ENCODE data around the gene HADH. TPM values are rescaled to one million over a fixed set of nuclear protein-coding genes. Genes with fewer than 3 reads are reported as not detected.

HADH gene
- total RNA-seq, 1 donor from 2014 or later = 24.2 TPM

- Mint-ChIP-seq H3K4me3 (ENCODE audit: unreplicated experiment) (no peak overlapping the region), H3K27me3 (ENCODE audit: low read depth, unreplicated experiment) (no peaks in the 10 kb centered on the region), H3K4me1 (ENCODE audit: low read depth, unreplicated experiment) (peaks cover 7% of the 10 kb centered on the region), H3K36me3 (ENCODE audit: low read depth, unreplicated experiment) (peaks cover 2% of the 10 kb centered on the region), H3K27ac (ENCODE audit: unreplicated experiment) (no peak overlapping the region), H3K9me3 (ENCODE audit: unreplicated experiment) (no peaks in the 10 kb centered on the region)
- H3K27ac ChIP-seq (ENCODE audit: low read depth, low read length) = no peak overlapping the region
- no peak for FAIRE-seq
- H3K27me3 ChIP-seq (ENCODE audit: insufficient read depth, low read length) = no peaks in the 10 kb centered on the region
- no peaks in the 10 kb centered on the region for H4K20me1 ChIP-seq (ENCODE audit: insufficient read depth, low read length)
- DNase-seq (ENCODE audit: low read depth) = no peak
- no peak overlapping the region for H2AFZ ChIP-seq (ENCODE audit: low read depth, low read length)
- no peaks in the 10 kb centered on the region for H3K9me3 ChIP-seq (ENCODE audit: insufficient read depth, low read depth, low read length)
- H3K4me3 ChIP-seq (ENCODE audit: insufficient read depth, low read depth, low read length) = no peak overlapping the region
- TF ChIP-seq CTCF (IDR thresholded peaks at IDR 0.05; ENCODE audit: insufficient read depth, low read depth, low read length) (no peak), EZH2 (IDR thresholded peaks at IDR 0.05; ENCODE audit: insufficient read depth, low read length) (no peak)
- H3K9ac ChIP-seq (ENCODE audit: low read length) = no peak overlapping the region
- H3K79me2 ChIP-seq (ENCODE audit: insufficient read depth, low read length) = no peaks in the 10 kb centered on the region
- H3K4me2 ChIP-seq (ENCODE audit: low read length) = no peak overlapping the region
- H3K4me1 ChIP-seq (ENCODE audit: insufficient read depth, low read length) = no peaks in the 10 kb centered on the region
- peaks cover 3% of the 10 kb centered on the region for H3K36me3 ChIP-seq (ENCODE audit: insufficient read depth, low read length)
Measured at GRCh38 chr4:108037884-108038283, 48.2 kb downstream of the HADH start.

- no peaks in the 10 kb centered on the region for H3K9me3 ChIP-seq (ENCODE audit: insufficient read depth, low read depth, low read length)
- Mint-ChIP-seq H3K4me3 (ENCODE audit: unreplicated experiment) (no peak overlapping the region), H3K36me3 (ENCODE audit: low read depth, unreplicated experiment) (peaks cover 7% of the 10 kb centered on the region), H3K9me3 (ENCODE audit: unreplicated experiment) (no peaks in the 10 kb centered on the region), H3K27me3 (ENCODE audit: low read depth, unreplicated experiment) (peaks cover 1% of the 10 kb centered on the region), H3K27ac (ENCODE audit: unreplicated experiment) (no peak overlapping the region), H3K4me1 (ENCODE audit: low read depth, unreplicated experiment) (no peaks in the 10 kb centered on the region)
- H3K79me2 ChIP-seq (ENCODE audit: insufficient read depth, low read length) = no peaks in the 10 kb centered on the region
- no peaks in the 10 kb centered on the region for H3K36me3 ChIP-seq (ENCODE audit: insufficient read depth, low read length)
- no peak for TF ChIP-seq EZH2 (IDR thresholded peaks at IDR 0.05; ENCODE audit: insufficient read depth, low read length)
- no peak for TF ChIP-seq CTCF (IDR thresholded peaks at IDR 0.05; ENCODE audit: insufficient read depth, low read depth, low read length)
- H3K4me3 ChIP-seq (ENCODE audit: insufficient read depth, low read depth, low read length) = no peak overlapping the region
- no peak overlapping the region for H3K4me2 ChIP-seq (ENCODE audit: low read length)
- H3K9ac ChIP-seq (ENCODE audit: low read length) = no peak overlapping the region
- H3K27me3 ChIP-seq (ENCODE audit: insufficient read depth, low read length) = no peaks in the 10 kb centered on the region
- peaks cover 8% of the 10 kb centered on the region for H3K4me1 ChIP-seq (ENCODE audit: insufficient read depth, low read length)
- FAIRE-seq (no peak), DNase-seq (ENCODE audit: low read depth) (no peak)
- no peak overlapping the region for H3K27ac ChIP-seq (ENCODE audit: low read depth, low read length)
- H2AFZ ChIP-seq (ENCODE audit: low read depth, low read length) = no peak overlapping the region
- H4K20me1 ChIP-seq (ENCODE audit: insufficient read depth, low read length) = no peaks in the 10 kb centered on the region
Measured at GRCh38 chr4:108042927-108043326, 53.2 kb downstream of the HADH start.

GRCh38 chr4:108043526-108043925, 53.8 kb downstream of the HADH start:
- Histone ChIP-seq H3K27ac (ENCODE audit: low read depth, low read length) (no peak overlapping the region), H3K79me2 (ENCODE audit: insufficient read depth, low read length) (no peaks in the 10 kb centered on the region), H3K4me1 (ENCODE audit: insufficient read depth, low read length) (peaks cover 8% of the 10 kb centered on the region), H3K4me3 (ENCODE audit: insufficient read depth, low read depth, low read length) (no peak overlapping the region), H2AFZ (ENCODE audit: low read depth, low read length) (no peak overlapping the region), H3K36me3 (ENCODE audit: insufficient read depth, low read length) (no peaks in the 10 kb centered on the region), H3K4me2 (ENCODE audit: low read length) (no peak overlapping the region), H3K9me3 (ENCODE audit: insufficient read depth, low read depth, low read length) (no peaks in the 10 kb centered on the region), H3K9ac (ENCODE audit: low read length) (no peak overlapping the region), H3K27me3 (ENCODE audit: insufficient read depth, low read length) (no peaks in the 10 kb centered on the region), H4K20me1 (ENCODE audit: insufficient read depth, low read length) (no peaks in the 10 kb centered on the region)
- H3K9me3 Mint-ChIP-seq (ENCODE audit: unreplicated experiment) = no peaks in the 10 kb centered on the region
- FAIRE-seq (no peak), DNase-seq (ENCODE audit: low read depth) (no peak)
- H3K4me3 Mint-ChIP-seq (ENCODE audit: unreplicated experiment) = no peak overlapping the region
- no peak overlapping the region for H3K27ac Mint-ChIP-seq (ENCODE audit: unreplicated experiment)
- peaks cover 7% of the 10 kb centered on the region for H3K36me3 Mint-ChIP-seq (ENCODE audit: low read depth, unreplicated experiment)
- H3K4me1 Mint-ChIP-seq (ENCODE audit: low read depth, unreplicated experiment) = no peaks in the 10 kb centered on the region
- H3K27me3 Mint-ChIP-seq (ENCODE audit: low read depth, unreplicated experiment) = peaks cover 1% of the 10 kb centered on the region
- TF ChIP-seq EZH2 (IDR thresholded peaks at IDR 0.05; ENCODE audit: insufficient read depth, low read length) (no peak), CTCF (IDR thresholded peaks at IDR 0.05; ENCODE audit: insufficient read depth, low read depth, low read length) (no peak)

Data from astrocyte (in vitro differentiated cells and primary cell).